SHP77 treated with DMSO at 0.1 percent for 48 hours (cell line): ENCODE data around the gene DYNC1I2.

Source experiments
- DNase-seq: peaks from one replicate; lab custom pipeline; 2025; lab: John Stamatoyannopoulos, UW

Gene DYNC1I2

DNA sequence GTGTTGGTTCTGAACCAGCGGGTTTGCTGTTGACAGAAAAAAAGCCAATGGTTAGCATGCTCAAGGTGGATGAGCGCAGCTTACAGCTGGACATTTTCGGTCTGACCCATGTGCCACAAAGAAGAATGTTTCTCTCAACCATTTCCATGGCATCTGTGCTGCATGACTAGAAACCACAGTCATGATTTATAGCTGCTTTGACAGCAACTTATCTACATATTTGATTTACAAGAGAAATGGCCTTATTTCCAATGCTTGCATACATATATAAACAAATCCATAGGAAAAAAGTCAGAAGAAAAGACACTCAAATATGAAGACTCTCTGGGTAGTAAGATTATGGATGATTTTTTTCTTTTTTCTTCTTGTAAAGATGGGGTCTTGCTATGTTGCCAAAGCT lies 98.2 kb downstream of the DYNC1I2 start:
- no peak for DNase-seq

DNA sequence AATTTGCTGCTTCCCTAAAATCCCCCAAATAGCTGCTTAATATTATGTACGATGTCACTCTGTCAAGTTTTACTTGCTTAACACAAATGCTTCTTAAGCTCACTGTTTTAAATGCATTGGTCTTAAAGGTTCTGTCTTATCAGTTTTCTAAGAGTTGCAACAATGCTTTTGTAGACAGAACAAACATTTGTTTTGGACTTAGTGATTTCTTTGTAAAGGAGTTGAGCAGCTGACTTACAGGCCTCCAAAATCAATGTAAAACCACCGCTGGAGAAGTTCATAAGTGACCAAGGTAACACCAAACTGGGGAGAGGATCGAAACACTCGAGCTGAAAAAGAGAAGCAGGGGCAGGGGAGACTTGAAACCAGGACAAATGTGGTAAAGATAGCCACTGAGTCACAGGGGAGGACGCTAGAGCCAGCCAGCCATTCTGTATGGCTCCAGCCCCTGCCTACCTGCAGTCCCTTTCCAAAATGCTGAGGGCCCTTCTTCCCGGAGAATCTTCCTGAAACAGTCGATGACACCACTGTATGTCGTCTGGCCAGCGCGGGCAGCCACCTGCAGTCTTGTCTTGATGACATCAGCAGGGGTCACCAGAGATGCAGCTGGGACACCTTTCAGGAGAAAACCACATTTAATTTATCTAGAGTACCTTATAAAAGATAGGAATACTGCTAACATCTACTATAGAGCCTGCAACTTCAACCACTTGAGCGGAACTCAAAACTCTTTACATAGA lies 100.2 kb downstream of the DYNC1I2 start:
- no peak for DNase-seq

DNA sequence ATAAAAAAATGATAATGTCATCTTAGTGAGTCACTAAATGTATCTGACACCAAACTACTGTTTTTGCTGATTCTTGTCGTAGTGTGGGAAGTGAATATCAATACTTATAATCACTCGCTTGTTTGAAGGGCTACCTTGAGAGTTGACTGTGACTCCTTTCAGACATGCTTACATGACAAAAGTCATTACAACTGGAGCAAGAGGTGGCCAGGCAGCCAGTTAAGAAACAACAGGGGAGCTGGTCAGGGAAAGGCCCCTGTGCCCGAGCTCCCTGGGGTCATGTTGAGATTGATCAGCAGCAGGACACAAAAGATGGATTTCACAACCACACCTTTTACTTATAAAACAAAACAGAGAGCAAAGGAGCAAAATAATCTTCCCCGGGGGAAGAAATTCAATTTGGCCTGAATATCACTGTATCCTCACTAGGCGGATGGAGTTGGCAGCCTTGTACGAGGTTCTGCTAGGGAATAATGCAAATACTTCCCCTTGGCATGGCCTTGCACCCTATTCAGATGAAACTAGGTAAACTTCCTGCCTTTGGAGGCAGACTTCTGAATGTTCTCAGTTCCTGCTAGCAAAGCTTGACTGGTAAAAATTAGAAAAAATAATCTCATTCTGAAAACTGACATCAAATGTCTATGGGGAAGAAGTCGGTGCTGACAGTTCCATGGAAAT lies 101.2 kb downstream of the DYNC1I2 start:
- DNase-seq: no peak

DNA sequence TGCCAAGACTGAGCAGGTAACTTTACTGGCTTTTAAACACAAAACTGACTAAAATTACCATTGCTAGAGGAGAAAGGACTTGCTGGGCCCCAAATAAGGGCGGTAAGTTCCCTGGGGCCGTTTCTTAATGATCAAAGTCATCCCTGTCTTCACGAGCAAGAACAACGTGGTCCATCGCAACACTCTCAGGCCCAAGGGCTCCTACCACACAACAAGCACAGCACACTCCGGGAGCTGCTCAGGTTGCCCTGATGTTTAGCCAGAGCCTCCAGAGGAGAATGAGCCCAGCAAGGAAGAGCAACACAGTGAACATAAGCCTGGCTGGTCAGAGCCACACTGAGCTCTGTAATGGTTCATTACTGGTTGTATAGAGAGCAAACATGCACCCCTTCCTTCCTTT lies 102.7 kb downstream of the DYNC1I2 start:
- DNase-seq: no peak

DNA sequence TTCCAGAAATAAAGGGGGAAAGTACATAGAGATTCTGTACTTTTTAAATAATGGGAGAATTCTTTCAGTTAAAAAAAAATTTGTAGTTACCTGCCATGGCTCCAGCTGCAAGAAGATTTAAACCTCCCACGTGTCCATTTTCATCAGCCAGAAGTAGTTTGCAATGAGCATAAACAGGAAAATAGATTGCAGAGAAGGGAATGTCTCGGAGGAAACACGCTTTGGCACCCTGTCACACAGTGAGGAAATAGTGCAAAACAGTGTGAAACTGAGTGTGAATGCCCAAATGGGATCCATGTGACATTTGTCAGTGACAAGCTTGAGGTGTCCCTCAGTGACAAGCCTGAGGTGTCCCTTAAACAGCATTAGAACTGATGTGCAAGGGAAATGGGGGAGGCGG lies 104.1 kb downstream of the DYNC1I2 start:
- DNase-seq: no peak

DNA sequence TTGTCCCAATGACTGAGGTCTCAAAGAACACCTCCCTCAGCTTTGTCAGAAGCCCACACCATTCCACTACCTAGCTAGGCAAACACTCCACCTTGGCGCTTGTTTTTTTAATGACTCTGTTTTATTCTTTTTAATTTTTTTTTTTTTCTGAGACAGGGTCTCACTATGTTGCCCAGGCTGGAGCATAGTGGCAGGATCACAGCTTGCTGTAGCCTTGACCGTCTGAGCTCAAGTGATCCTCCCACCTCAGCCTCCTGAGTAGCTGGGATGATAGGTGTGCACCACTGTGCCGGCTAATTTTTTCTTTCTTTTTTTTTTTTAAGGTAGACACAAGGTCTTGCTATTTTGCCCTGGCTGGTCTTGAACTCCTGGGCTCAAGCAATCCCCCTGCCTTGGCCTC lies 104.9 kb downstream of the DYNC1I2 start:
- DNase-seq: no peak

DNA sequence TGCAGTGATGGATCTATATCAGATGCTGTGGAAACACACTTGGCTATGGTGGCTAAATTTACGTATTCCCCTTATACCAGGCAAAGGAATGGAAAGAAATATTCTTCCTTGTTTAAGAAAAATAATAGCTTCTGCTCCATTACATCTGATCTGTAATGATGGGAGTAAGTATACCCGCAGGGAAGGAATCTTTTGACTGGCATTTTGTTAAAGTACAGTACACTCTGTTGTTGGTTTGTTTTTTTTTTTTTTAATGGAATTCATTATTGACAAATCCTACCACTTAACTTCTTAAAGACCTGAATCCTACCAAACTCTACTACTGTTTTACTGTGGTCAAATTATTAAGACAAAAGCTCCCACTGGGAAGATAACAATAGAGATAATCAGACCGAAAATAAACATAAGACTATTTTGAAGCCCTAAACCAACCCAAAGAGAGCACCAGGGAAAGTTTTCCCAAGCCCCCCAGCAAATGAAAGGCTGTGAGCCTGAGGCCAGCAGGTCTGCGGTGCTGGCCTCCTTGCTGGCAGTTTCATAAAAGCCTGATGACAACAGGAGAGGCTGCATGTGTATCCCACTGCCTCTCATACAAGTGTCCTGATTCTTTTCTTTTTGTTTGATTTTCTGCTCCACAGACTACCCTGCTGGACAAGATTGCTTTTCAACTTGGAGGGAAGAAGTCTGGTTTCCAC lies 105.8 kb downstream of the DYNC1I2 start:
- DNase-seq: no peak

DNA sequence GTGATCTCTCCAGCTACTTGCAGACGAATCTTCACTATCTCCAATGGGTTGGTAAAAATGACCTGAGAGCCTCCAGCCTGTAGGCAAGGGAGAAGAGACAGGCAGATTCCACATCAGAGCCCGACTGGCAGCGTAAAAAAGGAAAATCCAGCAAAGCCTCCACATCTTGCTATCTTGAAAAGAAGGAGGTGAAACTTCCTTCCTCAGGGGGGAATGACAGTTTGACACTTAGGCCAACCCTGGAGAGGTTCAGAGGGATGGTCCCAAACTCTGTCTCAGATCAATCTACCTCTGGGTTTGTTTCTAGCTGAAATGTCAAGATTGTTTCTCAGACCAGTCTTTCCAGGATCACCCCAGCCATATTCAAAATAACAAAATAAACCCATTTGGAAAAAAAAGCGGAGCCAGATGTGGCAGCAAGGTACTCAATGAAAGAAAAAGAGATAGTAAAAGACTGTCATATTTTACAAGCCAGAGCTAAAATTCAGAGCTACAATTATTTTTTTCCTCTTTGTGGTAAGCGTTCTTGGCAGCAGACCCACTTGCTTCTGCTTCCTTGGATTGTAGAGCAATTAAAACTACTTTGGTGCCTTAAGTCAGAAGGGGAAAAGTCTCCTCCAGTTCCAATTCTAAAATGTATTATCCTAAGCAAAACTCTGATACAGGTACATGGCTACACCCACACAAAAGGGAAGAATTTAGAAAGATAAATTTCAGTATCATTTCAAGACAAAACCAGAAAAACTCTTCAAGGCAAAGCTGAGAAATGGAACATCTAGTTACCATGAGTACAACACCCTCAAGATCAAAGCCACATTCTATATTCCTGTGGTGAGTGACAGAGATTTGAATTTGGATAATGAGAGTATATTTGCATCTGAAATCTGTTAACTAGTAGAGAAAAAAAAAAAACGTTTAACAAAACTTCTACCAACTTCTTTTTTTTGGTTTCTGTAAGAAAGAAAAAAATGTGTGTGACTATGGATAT lies 106.7 kb downstream of the DYNC1I2 start:
- DNase-seq: no peak

DNA sequence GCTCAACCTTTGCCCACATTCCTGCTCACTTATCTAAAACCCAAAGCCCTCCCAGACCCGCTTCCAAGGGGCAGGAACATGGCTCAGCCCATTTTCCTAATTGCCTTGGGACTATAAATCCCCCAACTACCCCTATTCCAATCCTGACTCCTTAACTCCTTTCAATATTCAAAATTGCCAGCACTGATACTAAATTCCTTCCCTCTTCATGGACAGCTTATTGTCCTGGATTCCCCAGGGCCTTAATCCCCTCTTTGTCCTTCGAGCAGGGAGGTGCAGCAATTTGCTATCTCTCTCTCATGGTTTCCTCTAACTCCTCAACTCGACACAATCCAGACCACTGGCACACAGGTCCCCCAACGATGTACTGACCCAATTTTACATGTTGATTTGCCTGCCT lies 107.6 kb downstream of the DYNC1I2 start:
- DNase-seq: no peak
